ENCODE results near the gene TCEA2. TPM values are rescaled to one million over a fixed set of nuclear protein-coding genes. Genes with fewer than 3 reads are reported as not detected.

The TCEA2 gene
- 10 to 100 TPM; 21.9 to 79.3 TPM for total RNA-seq

DNA sequence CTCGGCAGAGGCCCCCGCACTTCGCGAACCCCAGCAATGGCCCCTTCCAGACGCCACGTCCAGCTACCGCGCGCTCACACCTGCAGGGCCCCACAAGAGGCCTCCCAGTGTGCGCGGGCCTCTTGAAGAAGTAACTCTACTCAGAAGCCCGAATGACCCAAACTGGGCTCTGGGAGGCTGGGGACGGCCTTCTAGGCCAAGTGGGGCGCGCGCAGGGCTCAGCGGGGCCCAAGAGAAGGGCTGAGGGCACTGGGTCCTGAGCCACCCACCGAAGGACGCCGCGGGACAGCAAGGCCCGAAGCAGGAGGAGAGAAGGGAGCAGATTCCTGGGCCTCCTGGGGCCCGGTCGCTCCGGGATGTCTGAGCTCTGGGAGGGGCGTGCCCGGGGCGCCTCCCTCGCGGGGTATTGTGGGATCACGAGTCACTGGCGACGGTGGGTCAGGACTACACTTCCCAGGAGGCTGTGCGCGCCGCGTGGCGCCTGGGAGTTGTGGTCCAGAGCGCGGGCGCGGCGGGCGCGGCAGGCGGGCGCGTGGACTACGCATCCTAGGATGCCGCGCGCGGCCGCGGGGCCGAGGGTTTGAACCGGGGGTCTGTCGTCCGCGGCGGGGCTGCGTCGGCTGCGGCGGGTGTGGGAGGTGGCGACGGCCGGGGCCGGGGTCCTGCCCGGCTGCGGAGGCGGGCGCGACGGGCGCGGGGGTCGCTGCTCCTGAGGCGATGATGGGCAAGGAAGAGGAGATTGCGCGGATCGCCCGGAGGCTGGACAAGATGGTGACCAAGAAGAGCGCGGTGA lies at the start of gene TCEA2:
Gene TCEA2 (plus strand): TSS at position 603 of the 793 bp plus-strand sequence. CDS start 115 bp downstream, at position 718.
- no peaks in the 10 kb centered on the region for H3K9me3 Mint-ChIP-seq
- ATAC-seq (peak; percentile 81 to 88), DNase-seq (ENCODE audit: low spot score in 2 of 2) (peak; percentile 88 to 94)
- peak within 1 kb of the TSS; percentile 85 to 93 for H3K27ac Mint-ChIP-seq
- H3K36me3 Mint-ChIP-seq, result no peaks in the 10 kb centered on the region

DNA sequence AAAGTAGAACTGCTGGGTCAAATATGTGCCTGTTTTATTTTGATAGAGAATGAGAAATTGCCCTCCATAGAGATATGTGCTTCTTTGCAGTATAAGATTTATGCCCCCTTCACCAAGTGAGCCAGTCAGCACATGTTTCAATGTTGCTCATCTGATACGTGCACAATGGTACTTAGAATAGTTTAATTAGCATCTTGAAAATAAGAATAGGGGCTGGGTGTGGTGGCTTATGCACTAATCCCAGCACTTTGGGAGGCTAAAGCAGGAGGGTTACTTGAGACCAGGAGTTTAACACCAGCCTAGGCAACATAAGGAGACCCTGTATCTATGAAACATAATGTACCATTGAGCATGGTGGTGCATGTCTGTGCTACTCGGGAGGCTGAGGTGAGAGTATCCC lies 47.4 kb upstream of the TCEA2 start:
- Mint-ChIP-seq H3K27ac (peak overlapping the region; percentile 24 to 79), H3K36me3 (peaks cover 37 to 55% of the 10 kb centered on the region in 2 donors), H3K9me3 (no peaks in the 10 kb centered on the region)
- no peak for ATAC-seq
- no peak for DNase-seq (ENCODE audit: low spot score in 2 of 2)

DNA sequence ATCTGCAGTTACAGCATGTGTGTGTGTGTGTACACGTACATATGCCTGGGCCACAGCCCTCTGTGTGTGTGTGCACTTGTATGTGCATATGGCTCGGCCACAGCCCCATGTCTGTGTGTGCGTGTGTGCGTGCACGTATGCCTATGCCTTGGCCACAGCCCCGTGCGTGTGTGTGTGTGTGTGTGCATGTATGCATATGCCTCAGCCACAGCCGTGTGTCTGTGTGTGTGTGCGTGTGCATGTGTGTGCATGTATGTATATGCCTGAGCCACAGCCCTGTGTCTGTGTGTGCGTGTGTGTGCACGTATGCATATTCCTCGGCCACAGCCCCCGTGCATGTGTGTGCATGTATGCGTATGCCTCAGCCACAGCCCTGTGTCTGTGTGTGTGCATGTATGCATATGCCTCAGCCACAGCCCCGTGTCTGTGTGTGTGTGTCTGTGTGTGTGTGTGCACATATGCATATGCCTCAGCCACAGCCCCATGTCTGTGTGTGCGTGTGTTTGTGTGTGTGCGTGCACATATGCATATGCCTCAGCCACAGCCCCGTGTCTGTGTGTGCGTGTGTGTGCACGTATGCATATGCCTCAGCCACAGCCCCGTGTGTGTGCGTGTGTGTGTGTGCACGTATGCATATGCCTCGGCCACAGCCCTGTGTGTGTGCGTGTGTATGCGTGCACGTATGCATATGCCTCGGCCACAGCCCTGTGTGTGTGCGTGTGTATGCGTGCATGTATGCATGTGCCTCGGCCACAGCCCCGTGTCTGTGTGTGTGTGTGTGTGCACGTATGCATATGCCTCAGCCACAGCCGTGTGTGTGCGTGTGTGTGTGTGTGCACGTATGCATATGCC lies 41.6 kb upstream of the TCEA2 start:
- no peak for ATAC-seq
- no peak for DNase-seq (ENCODE audit: low spot score in 2 of 2)
- Mint-ChIP-seq H3K27ac (no peak overlapping the region), H3K9me3 (no peaks in the 10 kb centered on the region), H3K36me3 (peaks cover 23 to 47% of the 10 kb centered on the region in 2 donors)

DNA sequence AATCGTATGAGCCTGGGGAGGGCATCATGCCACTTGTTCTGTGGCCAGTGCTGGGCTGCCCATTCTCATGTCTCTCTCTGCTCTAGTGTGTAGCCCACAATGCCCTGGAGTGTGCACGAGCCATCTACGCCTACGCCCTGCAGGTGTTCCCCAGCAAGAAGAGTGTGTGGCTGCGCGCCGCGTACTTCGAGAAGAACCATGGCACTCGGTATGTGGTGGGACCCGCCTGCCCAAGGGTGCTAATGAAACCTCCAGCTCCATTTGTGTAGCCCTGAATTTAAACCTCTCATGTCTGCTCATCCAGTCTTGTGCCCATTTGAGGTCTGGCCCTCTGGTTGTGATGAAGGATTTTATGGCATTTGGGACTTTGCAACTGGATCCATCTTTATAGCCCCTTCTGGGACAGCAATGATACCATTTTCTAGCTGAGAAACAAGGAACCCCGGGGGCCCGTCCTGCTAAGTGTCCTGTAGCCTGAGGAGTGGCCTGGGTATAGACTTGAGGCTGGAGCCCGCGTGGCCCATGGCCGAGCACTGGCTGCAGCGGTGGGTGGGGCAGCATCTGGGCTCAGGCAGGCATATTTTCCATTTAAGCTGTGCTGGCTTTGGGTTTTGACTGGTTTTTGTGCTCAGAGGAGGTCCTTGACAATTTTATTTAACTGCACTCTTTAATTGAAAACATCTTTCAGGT lies 40.2 kb upstream of the TCEA2 start:
- DNase-seq (ENCODE audit: low spot score in 2 of 2) (no peak), ATAC-seq (no peak)
- H3K9me3 Mint-ChIP-seq, result no peaks in the 10 kb centered on the region
- H3K27ac Mint-ChIP-seq, result no peak overlapping the region
- peaks cover 18 to 38% of the 10 kb centered on the region in 2 donors for H3K36me3 Mint-ChIP-seq

DNA sequence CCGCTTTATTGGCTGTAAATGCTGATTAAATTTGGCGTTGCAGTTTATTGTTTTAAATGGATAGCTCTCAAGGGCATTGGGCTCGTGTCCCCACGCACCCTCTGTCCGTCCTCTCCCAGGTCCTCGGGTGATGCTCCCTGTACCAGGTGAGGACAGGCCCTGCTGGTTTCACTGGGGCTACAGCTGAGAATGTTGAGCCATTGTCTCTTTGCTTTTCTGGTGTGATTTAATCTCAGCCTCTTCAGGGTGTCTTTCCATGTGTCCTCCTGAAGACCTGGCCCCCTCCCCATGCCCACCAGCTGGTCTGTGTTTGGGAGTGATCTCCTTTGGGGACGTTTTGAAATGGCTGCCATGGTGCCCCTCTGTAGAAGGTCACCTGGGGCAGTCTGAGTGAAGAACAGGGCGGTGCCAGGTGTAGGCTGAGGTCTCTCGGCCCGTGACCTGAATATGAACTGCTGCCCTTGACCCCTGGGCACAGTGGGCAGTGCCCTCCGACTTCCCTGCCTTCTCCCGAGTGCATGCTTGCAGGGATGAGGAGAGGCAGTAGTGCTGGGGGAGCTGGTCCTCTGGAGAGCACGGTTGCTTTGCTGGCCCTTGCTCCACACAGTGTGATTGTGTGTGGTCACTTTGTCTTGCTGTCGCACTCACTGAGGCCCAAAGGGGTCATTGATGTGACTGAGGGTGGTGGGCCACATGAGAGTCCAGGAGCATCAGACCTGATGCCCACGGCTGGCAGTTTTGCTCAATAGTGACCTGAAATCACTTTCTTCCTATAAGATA lies 39.4 kb upstream of the TCEA2 start:
- Mint-ChIP-seq H3K9me3 (no peaks in the 10 kb centered on the region), H3K36me3 (peaks cover 15 to 31% of the 10 kb centered on the region in 2 donors), H3K27ac (peak overlapping the region in 1 of 2 donors; percentile 60)
- ATAC-seq (no peak), DNase-seq (ENCODE audit: low spot score in 2 of 2) (no peak)

DNA sequence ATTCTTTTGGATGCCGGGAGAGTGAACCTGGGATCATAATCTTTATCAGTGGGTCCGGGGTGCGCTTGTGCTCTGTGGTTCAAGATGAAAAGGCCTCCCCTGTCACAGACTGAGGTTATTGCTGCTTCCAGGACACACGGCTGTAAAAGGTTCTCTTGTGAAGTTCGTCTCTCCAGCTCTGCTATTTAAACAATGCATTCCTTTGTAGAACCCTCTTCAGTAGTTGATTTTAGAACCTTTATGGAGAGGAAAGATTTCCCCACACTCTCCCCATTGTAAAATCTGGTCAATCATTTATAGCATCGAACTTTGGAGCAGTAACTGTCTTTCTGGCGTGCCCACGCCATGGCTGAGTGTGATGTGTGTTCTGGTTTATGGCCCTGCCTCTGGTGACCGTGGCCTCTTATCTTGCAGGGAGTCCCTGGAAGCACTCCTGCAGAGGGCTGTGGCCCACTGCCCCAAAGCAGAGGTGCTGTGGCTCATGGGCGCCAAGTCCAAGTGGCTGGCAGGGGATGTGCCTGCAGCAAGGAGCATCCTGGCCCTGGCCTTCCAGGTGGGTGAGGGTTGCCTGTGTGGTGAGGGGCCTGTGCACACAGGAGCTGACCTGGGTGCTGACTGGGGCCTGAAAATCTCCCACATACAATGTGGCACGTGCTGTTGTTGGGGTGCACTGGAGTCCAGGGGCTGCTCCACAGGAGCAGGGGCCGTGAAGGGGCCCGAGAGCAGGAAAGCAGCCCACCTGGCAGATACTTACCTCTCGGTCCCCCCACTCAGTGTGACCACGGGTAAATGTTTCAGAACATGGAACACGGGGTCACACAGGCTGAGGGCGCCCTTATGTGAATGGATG lies 38.6 kb upstream of the TCEA2 start:
- Mint-ChIP-seq H3K27ac (peak overlapping the region; percentile 25 to 29), H3K36me3 (peaks cover 13 to 25% of the 10 kb centered on the region in 2 donors), H3K9me3 (no peaks in the 10 kb centered on the region)
- DNase-seq (ENCODE audit: low spot score in 2 of 2) (no peak), ATAC-seq (no peak)

DNA sequence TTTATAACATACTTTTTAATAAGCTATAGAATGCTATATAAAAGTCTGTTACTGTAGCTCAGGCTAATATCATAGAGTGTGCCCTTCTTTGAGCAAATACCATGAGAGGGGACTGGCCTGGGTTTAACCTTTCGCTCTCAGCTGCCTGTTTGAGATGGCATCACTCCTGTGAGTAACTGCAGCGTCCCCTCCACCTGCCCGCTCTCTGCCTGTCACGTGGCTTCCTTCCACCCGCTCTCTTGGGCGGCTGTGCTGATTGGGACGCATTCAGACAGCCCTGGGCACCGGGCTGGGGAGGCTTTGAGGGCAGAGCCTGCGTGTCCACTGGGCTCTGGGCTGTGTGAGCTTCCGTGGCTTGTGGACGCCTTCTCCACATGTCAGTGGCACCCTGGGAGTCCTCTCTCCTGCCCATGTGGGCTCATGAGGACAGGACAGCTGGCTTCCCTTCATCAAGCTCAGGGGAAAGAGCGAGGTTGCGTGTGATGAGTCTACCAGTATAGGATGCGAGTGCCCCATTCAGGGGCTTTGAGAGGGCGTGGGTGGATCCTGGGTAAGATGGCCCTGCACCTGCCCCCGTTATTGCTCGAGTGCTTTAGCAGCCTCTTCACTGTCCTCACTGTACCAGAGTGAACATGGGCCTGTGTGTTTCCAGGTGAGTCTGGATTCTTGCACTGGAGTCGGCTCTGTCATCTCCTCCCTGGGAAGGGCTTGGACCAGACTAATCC lies 37.7 kb upstream of the TCEA2 start:
- ATAC-seq, result peak; percentile 18 to 66
- peaks cover 16 to 18% of the 10 kb centered on the region in 2 donors for H3K36me3 Mint-ChIP-seq
- H3K27ac Mint-ChIP-seq, result peak overlapping the region; percentile 44 to 71
- no peaks in the 10 kb centered on the region for H3K9me3 Mint-ChIP-seq
- DNase-seq (ENCODE audit: low spot score in 2 of 2), result no peak

DNA sequence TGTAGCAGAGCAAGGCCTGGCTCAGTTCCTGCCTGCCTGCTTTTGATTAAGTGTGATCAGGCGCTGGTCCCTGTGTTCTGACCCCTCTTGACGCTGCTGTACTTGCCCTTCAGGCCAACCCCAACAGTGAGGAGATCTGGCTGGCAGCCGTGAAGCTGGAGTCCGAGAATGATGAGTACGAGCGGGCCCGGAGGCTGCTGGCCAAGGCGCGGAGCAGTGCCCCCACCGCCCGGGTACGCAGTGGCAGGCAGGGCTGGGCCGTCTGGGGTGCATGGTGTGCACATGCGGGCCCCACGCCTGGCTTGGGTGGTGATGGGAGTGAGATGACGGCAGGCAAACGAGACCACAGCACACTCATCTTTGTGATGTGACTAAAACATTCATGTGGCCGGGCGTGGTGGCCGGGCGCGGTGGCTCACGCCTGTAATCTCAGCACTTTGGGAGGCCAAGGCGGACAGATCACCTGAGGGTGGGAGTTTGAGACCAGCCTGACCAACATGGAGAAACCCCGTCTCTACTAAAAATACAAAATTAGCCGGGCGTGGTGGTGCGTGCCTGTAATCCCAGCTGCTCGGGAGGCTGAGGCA lies 37.1 kb upstream of the TCEA2 start:
- DNase-seq (ENCODE audit: low spot score in 2 of 2) (no peak), ATAC-seq (peak in 1 of 2 donors; percentile 19)
- Mint-ChIP-seq H3K9me3 (no peaks in the 10 kb centered on the region), H3K36me3 (peaks cover 16 to 18% of the 10 kb centered on the region in 2 donors), H3K27ac (peak overlapping the region in 1 of 2 donors; percentile 71)

DNA sequence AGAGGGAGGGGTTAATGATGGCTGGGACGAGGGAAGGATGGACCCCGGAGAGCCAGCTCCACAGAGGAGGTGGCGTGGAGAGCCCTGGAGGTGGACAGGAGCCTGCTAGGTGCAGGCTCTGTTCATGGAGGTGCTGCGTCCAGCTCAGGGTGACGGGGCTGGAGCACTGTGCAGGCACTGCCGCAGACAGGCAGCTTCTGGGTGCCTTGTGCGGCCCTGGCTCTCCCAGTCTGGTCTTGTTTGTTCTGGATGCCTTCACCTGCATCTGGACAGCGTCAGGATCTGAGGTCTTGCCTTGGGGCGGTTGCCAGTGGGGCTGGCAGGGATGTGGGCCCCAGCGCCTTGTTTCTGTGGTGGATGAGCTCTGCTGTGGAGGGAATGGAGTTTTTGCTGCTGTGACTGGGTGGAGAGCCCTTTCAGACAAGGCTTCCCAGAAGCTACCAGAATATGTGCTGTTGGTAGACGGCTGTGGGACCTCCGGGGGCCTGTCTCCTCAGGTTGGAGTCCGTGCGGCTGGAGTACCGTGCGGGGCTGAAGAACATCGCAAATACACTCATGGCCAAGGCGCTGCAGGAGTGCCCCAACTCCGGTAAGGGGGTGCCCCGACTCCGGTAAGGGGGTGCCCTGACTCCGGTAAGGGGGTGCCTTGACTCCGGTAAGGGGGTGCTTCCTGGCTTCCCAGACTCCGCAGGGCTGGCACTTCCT lies 34.9 kb upstream of the TCEA2 start:
- H3K36me3 Mint-ChIP-seq, result peaks cover 16 to 18% of the 10 kb centered on the region in 2 donors
- peak overlapping the region; percentile 33 to 77 for H3K27ac Mint-ChIP-seq

DNA sequence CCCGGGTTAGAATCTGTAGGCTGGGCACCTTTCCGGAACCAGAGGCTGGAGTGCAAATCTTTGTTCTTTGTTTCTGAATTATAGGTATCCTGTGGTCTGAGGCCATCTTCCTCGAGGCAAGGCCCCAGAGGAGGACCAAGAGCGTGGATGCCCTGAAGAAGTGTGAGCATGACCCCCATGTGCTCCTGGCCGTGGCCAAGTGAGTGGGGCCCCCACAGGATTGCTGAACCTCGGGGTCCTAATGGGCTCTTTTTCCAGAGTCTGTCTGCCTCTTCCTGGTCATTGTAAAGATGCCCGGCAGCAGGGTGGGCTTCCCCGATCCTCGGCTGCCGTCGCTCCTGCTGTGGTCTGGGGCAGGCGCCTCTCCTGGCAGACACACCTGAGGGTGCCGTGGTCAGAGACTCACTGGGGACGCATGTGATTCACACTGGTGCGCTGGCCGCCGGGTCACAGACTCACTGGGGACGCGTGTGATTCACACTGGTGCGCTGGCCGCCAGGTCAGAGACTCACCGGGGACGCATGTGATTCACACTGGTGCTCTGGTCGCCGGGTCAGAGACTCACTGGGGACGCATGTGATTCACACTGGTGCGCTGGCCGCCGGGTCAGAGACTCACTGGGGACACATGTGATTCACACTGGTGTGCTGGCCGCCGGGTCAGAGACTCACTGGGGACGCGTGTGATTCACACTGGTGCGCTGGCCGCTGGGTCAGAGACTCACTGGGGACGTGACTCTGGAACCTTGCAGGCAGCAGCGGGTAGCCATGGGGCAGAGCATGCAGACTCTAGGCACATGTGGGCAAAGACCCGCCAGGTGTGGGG lies 33.5 kb upstream of the TCEA2 start:
- no peaks in the 10 kb centered on the region for H3K9me3 Mint-ChIP-seq
- DNase-seq (ENCODE audit: low spot score in 2 of 2) (no peak), ATAC-seq (no peak)
- peak overlapping the region; percentile 44 to 63 for H3K27ac Mint-ChIP-seq
- H3K36me3 Mint-ChIP-seq, result peaks cover 7 to 8% of the 10 kb centered on the region in 2 donors

More for the DNA sequence above, 34.9 kb upstream of the TCEA2 start:
- ATAC-seq, result no peak
- no peak for DNase-seq (ENCODE audit: low spot score in 2 of 2)
- no peaks in the 10 kb centered on the region for H3K9me3 Mint-ChIP-seq

DNA sequence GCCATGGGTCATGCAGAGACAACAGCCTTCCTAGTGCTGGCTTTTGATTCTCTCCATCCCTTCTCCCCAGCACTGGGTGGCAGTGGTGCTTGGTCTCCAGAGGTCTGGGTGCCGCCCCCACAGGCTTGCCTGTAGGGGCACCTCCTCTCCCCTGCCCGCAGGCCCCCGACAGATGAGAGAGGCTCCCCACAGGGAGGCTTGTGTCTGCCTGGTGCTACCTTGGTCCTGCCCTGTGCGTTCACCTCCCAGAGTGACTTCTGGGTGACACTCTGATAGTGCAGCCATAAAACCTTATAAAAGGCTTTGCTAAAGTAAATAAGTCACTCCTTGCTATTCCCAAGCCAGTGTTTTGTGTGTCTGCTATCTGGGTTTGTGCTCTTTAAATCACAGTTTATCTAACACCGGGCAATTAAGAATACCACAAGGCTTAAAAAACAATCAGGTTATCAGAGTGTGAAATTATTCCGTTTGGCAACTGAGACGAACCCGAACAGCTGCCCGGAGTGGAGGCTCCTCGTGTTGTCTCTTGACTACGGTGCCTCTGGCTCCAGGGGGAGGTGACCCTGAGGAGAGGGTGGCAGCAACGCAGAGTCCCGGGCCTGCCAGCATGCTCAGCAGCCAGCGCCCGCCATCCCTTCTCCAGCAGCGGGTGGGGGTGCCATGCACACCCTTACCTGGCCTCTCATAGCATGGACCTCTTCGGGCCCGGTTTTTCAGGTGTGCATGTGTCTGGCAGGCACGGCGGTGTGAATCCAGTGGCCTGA lies 32.4 kb upstream of the TCEA2 start:
- DNase-seq (ENCODE audit: low spot score in 2 of 2), result no peak
- Mint-ChIP-seq H3K36me3 (peaks cover 3 to 5% of the 10 kb centered on the region in 2 donors), H3K27ac (no peak overlapping the region), H3K9me3 (no peaks in the 10 kb centered on the region)
- ATAC-seq, result no peak

DNA sequence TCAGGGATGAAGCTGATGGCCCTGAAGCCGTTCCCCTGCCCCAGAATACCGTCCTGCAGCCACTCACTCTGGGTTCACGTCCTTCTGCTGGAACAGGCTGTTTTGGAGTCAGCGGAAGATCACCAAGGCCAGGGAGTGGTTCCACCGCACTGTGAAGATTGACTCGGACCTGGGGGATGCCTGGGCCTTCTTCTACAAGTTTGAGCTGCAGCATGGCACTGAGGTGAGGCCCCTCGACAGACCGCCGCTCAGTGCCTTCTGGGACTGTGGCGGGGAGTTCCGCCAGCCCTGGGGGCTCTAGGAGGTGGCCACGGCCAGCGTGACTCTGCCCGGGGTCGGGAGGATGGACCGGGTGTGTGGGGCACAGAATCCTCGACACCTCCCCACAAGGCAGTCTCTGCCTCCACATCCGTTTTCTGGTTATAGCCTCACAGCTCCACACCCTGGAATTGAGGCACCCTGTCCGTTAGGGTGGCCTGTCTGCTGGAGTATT lies 31.1 kb upstream of the TCEA2 start:
- Mint-ChIP-seq H3K27ac (peak overlapping the region in 1 of 2 donors; percentile 82), H3K9me3 (no peaks in the 10 kb centered on the region), H3K36me3 (peaks cover 0 to 5% of the 10 kb centered on the region in 2 donors)
- no peak for DNase-seq (ENCODE audit: low spot score in 2 of 2)
- ATAC-seq, result no peak
